HG03196 (cell line): Measurements from ENCODE around the gene GALNT9.
"Not testable (repeated sequence)": the region's sequence is repeated elsewhere in the genome, so short reads cannot be mapped to it uniquely, and the experiment has no call there.

ENCODE experiments used
- ATAC-seq: cut with Tn5 transposase; IDR thresholded peaks from one replicate; pipeline ENCODE4 v1.9.1; 2021; ENCODE audit not compliant: unreplicated experiment

Gene GALNT9

GRCh38 chr12:132329036-132329719, at the start of gene GALNT9:
TSS of gene GALNT9 (minus strand) at chr12:132329589. CDS start at chr12:132329203, 386 bp downstream.
- no peak for ATAC-seq

- ATAC-seq: not testable (repeated sequence)
Observed at GRCh38 chr12:132379057-132379456, 49.7 kb upstream of the GALNT9 start.

- no peak for ATAC-seq
Observed at GRCh38 chr12:132377147-132377546, 47.8 kb upstream of the GALNT9 start.

GRCh38 chr12:132376464-132376830, 47.1 kb upstream of the GALNT9 start:
- ATAC-seq: no peak

GRCh38 chr12:132375747-132376463, 46.5 kb upstream of the GALNT9 start:
- ATAC-seq: no peak

GRCh38 chr12:132374612-132375445, 45.4 kb upstream of the GALNT9 start:
- no peak for ATAC-seq

GRCh38 chr12:132373901-132374611, 44.7 kb upstream of the GALNT9 start:
- no peak for ATAC-seq

- no peak for ATAC-seq
Observed at GRCh38 chr12:132367852-132368251, 38.5 kb upstream of the GALNT9 start.

- no peak for ATAC-seq
Observed at GRCh38 chr12:132367071-132367851, 37.9 kb upstream of the GALNT9 start.

- ATAC-seq: no peak
Observed at GRCh38 chr12:132366341-132366861, 37.0 kb upstream of the GALNT9 start.

- no peak for ATAC-seq
Observed at GRCh38 chr12:132365226-132365625, 35.8 kb upstream of the GALNT9 start.

- no peak for ATAC-seq
Observed at GRCh38 chr12:132364348-132364902, 35.0 kb upstream of the GALNT9 start.

- ATAC-seq: no peak
Observed at GRCh38 chr12:132363661-132364347, 34.4 kb upstream of the GALNT9 start.

- no peak for ATAC-seq
Observed at GRCh38 chr12:132362996-132363660, 33.7 kb upstream of the GALNT9 start.

GRCh38 chr12:132360906-132361777, 31.8 kb upstream of the GALNT9 start:
- ATAC-seq: no peak

- no peak for ATAC-seq
Observed at GRCh38 chr12:132360410-132360809, 31.0 kb upstream of the GALNT9 start.

GRCh38 chr12:132359971-132360370, 30.6 kb upstream of the GALNT9 start:
- no peak for ATAC-seq

GRCh38 chr12:132359551-132359950, 30.2 kb upstream of the GALNT9 start:
- no peak for ATAC-seq
